HG02840 (cell line): Measurements from ENCODE around the gene TSPAN14.
A peak's percentile ranks its signal among the peaks of the same experiment; 100 is the strongest.

ENCODE experiments used
- ATAC-seq: cut with Tn5 transposase; IDR thresholded peaks from one replicate; pipeline ENCODE4 v1.9.1; 2021; ENCODE audit warnings: mild to moderate bottlenecking, moderate library complexity, moderate number of reproducible peaks; ENCODE audit not compliant: unreplicated experiment, low FRiP score

TSPAN14 gene

GRCh38 chr10:80453056-80453841 lies 861 bp upstream of the TSPAN14 start:
- no peak for ATAC-seq

GRCh38 chr10:80454513-80455460 lies 677 bp downstream of the TSPAN14 start:
- peak; percentile 35 for ATAC-seq

- ATAC-seq, result no peak
These were observed 1.6 kb downstream of the TSPAN14 start for GRCh38 chr10:80455461-80456349.

- ATAC-seq, result no peak
These were observed 3.6 kb downstream of the TSPAN14 start for GRCh38 chr10:80457554-80458262.

- ATAC-seq, result no peak
These were observed 4.1 kb downstream of the TSPAN14 start for GRCh38 chr10:80458263-80458625.

GRCh38 chr10:80458638-80459037 lies 4.5 kb downstream of the TSPAN14 start:
- ATAC-seq, result no peak

GRCh38 chr10:80459047-80459865 lies 5.1 kb downstream of the TSPAN14 start:
- no peak for ATAC-seq

- no peak for ATAC-seq
These were observed 6.5 kb downstream of the TSPAN14 start for GRCh38 chr10:80460399-80461207.

- ATAC-seq, result no peak
These were observed 7.4 kb downstream of the TSPAN14 start for GRCh38 chr10:80461208-80462183.

GRCh38 chr10:80462299-80462980 lies 8.3 kb downstream of the TSPAN14 start:
- ATAC-seq, result no peak

GRCh38 chr10:80462981-80463741 lies 9.1 kb downstream of the TSPAN14 start:
- ATAC-seq, result no peak

GRCh38 chr10:80463868-80464267 lies 9.8 kb downstream of the TSPAN14 start:
- no peak for ATAC-seq

- ATAC-seq, result no peak
These were observed 10.7 kb downstream of the TSPAN14 start for GRCh38 chr10:80464557-80465450.

- ATAC-seq, result no peak
These were observed 11.3 kb downstream of the TSPAN14 start for GRCh38 chr10:80465451-80465835.
